ENCODE measurements around the gene MUC12.
"Not testable (repeated sequence)": the region's sequence is repeated elsewhere in the genome, so short reads cannot be mapped to it uniquely, and the experiment has no call there.

DNA sequence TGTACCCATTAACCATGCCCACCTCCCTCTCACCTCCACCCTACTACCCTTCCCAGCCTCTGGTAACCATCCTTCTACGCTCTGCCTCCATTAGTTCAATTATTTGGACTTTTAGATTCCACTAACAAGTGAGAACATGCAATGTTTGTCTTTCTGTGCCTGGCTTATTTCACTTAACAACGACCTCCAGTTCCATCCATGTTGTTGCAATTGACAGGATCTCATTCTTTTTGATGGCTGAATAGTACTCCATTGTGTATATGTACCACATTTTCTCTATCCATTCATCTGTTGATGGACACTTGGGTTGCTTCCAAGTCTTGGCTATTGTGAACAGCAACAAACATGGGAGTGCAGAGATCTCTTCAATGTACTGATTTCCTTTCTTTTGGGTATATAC, 38.0 kb downstream of the MUC12 start:
- TF ChIP-seq, protein P1, sequence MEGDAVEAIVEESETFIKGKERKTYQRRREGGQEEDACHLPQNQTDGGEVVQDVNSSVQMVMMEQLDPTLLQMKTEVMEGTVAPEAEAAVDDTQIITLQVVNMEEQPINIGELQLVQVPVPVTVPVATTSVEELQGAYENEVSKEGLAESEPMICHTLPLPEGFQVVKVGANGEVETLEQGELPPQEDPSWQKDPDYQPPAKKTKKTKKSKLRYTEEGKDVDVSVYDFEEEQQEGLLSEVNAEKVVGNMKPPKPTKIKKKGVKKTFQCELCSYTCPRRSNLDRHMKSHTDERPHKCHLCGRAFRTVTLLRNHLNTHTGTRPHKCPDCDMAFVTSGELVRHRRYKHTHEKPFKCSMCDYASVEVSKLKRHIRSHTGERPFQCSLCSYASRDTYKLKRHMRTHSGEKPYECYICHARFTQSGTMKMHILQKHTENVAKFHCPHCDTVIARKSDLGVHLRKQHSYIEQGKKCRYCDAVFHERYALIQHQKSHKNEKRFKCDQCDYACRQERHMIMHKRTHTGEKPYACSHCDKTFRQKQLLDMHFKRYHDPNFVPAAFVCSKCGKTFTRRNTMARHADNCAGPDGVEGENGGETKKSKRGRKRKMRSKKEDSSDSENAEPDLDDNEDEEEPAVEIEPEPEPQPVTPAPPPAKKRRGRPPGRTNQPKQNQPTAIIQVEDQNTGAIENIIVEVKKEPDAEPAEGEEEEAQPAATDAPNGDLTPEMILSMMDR (IDR thresholded peaks at IDR 0.05; ENCODE audit: borderline replicate concordance, extremely low read depth, low read length, poor library complexity, severe bottlenecking) = not testable (repeated sequence)
- not testable (repeated sequence) for TF ChIP-seq EZH2 (IDR thresholded peaks at IDR 0.05; ENCODE audit: borderline replicate concordance, low read depth, low read length, severe bottlenecking)
